Transverse colon (tissue), 4 donors: ENCODE measurements around the gene FLG.

ENCODE experiments used
- POLR2A ChIP-seq: fragments of 450-650 bp; IDR thresholded peaks from one replicate; pipeline ENCODE4 v1.6.1; 2016; ENCODE audit warnings: antibody characterized with exemption, mild to moderate bottlenecking, moderate library complexity
- POLR2AphosphoS5 ChIP-seq, 3 donors: sonication (generic); formaldehyde crosslinking; IDR thresholded peaks; one replicate each; pipeline ENCODE4 v1.6.1; 2016; ENCODE audit warnings: antibody characterized with exemption in 3 of 3
- TF ChIP-seq, protein P1 (sequence below), 5 experiments: fragments of 200-600 bp in 3 of 5; fragments of 450-650 bp in 2 of 5; sonication (generic) in 3 of 5; IDR thresholded peaks; 1 replicate in 2 of 5; 2 replicates in 3 of 5; pipeline ENCODE4 v1.5.1; 2016 to 2017; ENCODE audit warnings: antibody characterized with exemption in 5 of 5, inconsistent platforms in 3 of 5, mild to moderate bottlenecking in 2 of 5, moderate library complexity in 1 of 5

DNA sequence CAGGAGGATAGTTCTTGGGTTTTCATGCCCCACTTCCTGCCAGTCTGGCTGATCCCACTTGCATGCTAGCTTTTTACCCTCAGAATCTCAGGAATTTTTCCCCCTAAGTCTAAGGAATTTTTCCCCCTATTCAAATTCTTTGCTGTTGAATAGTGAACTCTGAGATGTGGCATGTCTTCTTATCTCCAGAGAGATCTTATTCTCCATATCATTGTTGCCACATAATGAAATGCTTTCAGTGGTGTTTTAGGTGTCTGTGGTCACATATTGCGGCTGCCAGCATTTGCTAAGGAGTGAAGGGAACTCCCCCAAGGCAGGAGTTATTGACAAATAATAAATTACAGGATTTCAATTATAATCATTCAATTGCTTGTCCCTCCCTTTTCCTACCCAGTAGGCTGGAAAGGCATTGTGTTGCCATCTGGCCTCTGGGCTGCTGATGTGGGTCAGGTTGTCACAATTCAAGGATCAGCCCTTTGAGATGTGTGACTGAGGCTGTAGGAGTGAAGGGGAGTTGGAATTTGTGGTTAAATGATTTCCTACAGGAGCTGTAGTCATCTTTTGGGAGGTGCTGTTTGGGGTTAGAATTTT is 3.9 kb upstream of the FLG start:
- no peak for TF ChIP-seq POLR2A
- TF ChIP-seq, protein P1, sequence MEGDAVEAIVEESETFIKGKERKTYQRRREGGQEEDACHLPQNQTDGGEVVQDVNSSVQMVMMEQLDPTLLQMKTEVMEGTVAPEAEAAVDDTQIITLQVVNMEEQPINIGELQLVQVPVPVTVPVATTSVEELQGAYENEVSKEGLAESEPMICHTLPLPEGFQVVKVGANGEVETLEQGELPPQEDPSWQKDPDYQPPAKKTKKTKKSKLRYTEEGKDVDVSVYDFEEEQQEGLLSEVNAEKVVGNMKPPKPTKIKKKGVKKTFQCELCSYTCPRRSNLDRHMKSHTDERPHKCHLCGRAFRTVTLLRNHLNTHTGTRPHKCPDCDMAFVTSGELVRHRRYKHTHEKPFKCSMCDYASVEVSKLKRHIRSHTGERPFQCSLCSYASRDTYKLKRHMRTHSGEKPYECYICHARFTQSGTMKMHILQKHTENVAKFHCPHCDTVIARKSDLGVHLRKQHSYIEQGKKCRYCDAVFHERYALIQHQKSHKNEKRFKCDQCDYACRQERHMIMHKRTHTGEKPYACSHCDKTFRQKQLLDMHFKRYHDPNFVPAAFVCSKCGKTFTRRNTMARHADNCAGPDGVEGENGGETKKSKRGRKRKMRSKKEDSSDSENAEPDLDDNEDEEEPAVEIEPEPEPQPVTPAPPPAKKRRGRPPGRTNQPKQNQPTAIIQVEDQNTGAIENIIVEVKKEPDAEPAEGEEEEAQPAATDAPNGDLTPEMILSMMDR (IDR thresholded peaks at IDR 0.05) = no peak
- TF ChIP-seq POLR2AphosphoS5 (IDR thresholded peaks at IDR 0.05) = no peak
